GM23338 (cell line): ENCODE data around the gene QRICH2. TPM values are rescaled to one million over a fixed set of nuclear protein-coding genes. Genes with fewer than 3 reads are reported as not detected.

Source experiments
- ATAC-seq: fragments of 200-7000 bp; cut with Tn5 transposase; 3 replicates; pipeline ENCODE4 v1.9.1; 2020
- DNase-seq: peaks from one replicate; pipeline ENCODE4 v3.0.0-alpha.2; 2015; ENCODE audit warnings: low spot score
- H2AFZ ChIP-seq: fragments of 200-600 bp; sonication (generic); 2 replicates; pipeline ENCODE4 v1.8.0; 2016; ENCODE audit warnings: antibody characterized with exemption, mild to moderate bottlenecking, moderate library complexity
- H3F3A ChIP-seq: fragments of 200-600 bp; sonication (generic); replicated peaks from 2 replicates; pipeline ENCODE4 v1.8.0; 2017; ENCODE audit warnings: antibody characterized with exemption, mixed run types, low read depth
- H3K27ac ChIP-seq: fragments of 200-600 bp; sonication (generic); 2 replicates; pipeline ENCODE4 v1.6.1; 2016; ENCODE audit warnings: low read depth
- H3K27me3 ChIP-seq: fragments of 200-600 bp; sonication (generic); 2 replicates; pipeline ENCODE4 v1.8.0; 2016; ENCODE audit warnings: mild to moderate bottlenecking, mixed run types, moderate library complexity; ENCODE audit not compliant: insufficient read depth
- H3K36me3 ChIP-seq: fragments of 200-600 bp; sonication (generic); 2 replicates; pipeline ENCODE4 v1.8.0; 2016; ENCODE audit warnings: mild to moderate bottlenecking; ENCODE audit not compliant: insufficient read depth
- H3K4me1 ChIP-seq: fragments of 200-600 bp; sonication (generic); 2 replicates; pipeline ENCODE4 v1.8.0; 2016; ENCODE audit warnings: mild to moderate bottlenecking, moderate library complexity; ENCODE audit not compliant: insufficient read depth
- H3K4me2 ChIP-seq: fragments of 200-600 bp; sonication (generic); 2 replicates; pipeline ENCODE4 v1.7.1; 2017; ENCODE audit warnings: mixed run types
- H3K4me3 ChIP-seq: fragments of 200-600 bp; sonication (generic); 2 replicates; pipeline ENCODE4 v1.6.1; 2016; ENCODE audit warnings: mixed run types
- H3K79me2 ChIP-seq: fragments of 200-600 bp; sonication (generic); replicated peaks from 2 replicates; pipeline ENCODE4 v1.8.0; 2017; ENCODE audit warnings: mild to moderate bottlenecking; ENCODE audit not compliant: insufficient read depth
- H3K9me2 ChIP-seq: fragments of 200-600 bp; sonication (generic); 2 replicates; pipeline ENCODE4 v1.8.0; 2017; ENCODE audit not compliant: insufficient read depth
- H4K20me1 ChIP-seq: fragments of 200-600 bp; sonication (generic); replicated peaks from 2 replicates; pipeline ENCODE4 v1.8.0; 2017; ENCODE audit warnings: mild to moderate bottlenecking; ENCODE audit not compliant: insufficient read depth
- H3K27ac Mint-ChIP-seq: 2 replicates; pipeline ENCODE4 v1.8.0; 2020; ENCODE audit warnings: inconsistent platforms, mild to moderate bottlenecking, moderate library complexity, mixed read lengths
- H3K27me3 Mint-ChIP-seq: 3 replicates; pipeline ENCODE4 v1.8.0; 2022; ENCODE audit warnings: low read depth, mild to moderate bottlenecking, moderate library complexity, mixed read lengths, inconsistent platforms; ENCODE audit not compliant: insufficient read depth, poor library complexity
- H3K36me3 Mint-ChIP-seq: 3 replicates; pipeline ENCODE4 v1.8.0; 2021; ENCODE audit warnings: low read depth, mild to moderate bottlenecking, inconsistent platforms, moderate library complexity, mixed read lengths
- H3K4me1 Mint-ChIP-seq: 3 replicates; pipeline ENCODE4 v1.8.0; 2020; ENCODE audit warnings: mild to moderate bottlenecking, inconsistent platforms, mixed read lengths
- H3K4me3 Mint-ChIP-seq: 3 replicates; pipeline ENCODE4 v1.8.0; 2021; ENCODE audit warnings: moderate library complexity, mild to moderate bottlenecking, inconsistent platforms, mixed read lengths
- H3K9me3 Mint-ChIP-seq: 3 replicates; pipeline ENCODE4 v1.8.0; 2020; ENCODE audit warnings: moderate library complexity, mild to moderate bottlenecking, inconsistent platforms, mixed read lengths
- CREB1 ChIP-seq: fragments of 250-450 bp; sonication (Bioruptor Pico); IDR thresholded peaks from 2 replicates; pipeline ENCODE4 v1.5.0; 2020; ENCODE audit warnings: low read depth, mild to moderate bottlenecking, moderate library complexity
- CTCF ChIP-seq, 2 experiments: fragments of 200-600 bp in 1 of 2; sonication (generic) in 1 of 2; conservative IDR thresholded peaks; 2 replicates each; pipeline versions ENCODE4 v1.5.1 to v1.6.1; 2016 to 2017; ENCODE audit warnings: antibody characterized with exemption in 2 of 2, low read depth in 2 of 2, mild to moderate bottlenecking in 2 of 2, moderate library complexity in 1 of 2
- ETS1 ChIP-seq: IDR thresholded peaks from 2 replicates; pipeline ENCODE4 v1.6.1; 2016; ENCODE audit warnings: antibody characterized with exemption
- EZH2 ChIP-seq: fragments of 200-600 bp; sonication (generic); IDR thresholded peaks from one replicate; pipeline ENCODE4 v1.8.0; 2017; ENCODE audit warnings: antibody characterized with exemption, mild to moderate bottlenecking, low read depth; ENCODE audit not compliant: unreplicated experiment
- EZH2phosphoT487 ChIP-seq: fragments of 200-600 bp; sonication (generic); IDR thresholded peaks from one replicate; pipeline ENCODE4 v1.8.1; 2018; ENCODE audit warnings: antibody characterized with exemption; ENCODE audit not compliant: unreplicated experiment
- JUNB ChIP-seq: IDR thresholded peaks from one replicate; pipeline ENCODE4 v1.6.1; 2016; ENCODE audit warnings: antibody characterized with exemption; ENCODE audit not compliant: unreplicated experiment
- NANOG ChIP-seq: IDR thresholded peaks from 2 replicates; pipeline ENCODE4 v1.6.1; 2016; ENCODE audit warnings: antibody characterized with exemption, borderline replicate concordance
- POLR2AphosphoS5 ChIP-seq: IDR thresholded peaks from 2 replicates; pipeline ENCODE4 v1.6.1; 2016; ENCODE audit warnings: antibody characterized with exemption, low read depth
- REST ChIP-seq: IDR thresholded peaks from one replicate; pipeline ENCODE4 v1.6.1; 2018; ENCODE audit warnings: antibody characterized with exemption; ENCODE audit not compliant: unreplicated experiment
- STAT1 ChIP-seq: IDR thresholded peaks from one replicate; pipeline ENCODE4 v1.6.1; 2016; ENCODE audit warnings: antibody characterized with exemption; ENCODE audit not compliant: unreplicated experiment
- ZNF114 ChIP-seq: fragments of 250-450 bp; sonication (Bioruptor Pico); IDR thresholded peaks from 2 replicates; pipeline ENCODE4 v1.5.0; 2020; ENCODE audit warnings: mild to moderate bottlenecking, moderate library complexity
- ZNF331 ChIP-seq: fragments of 250-450 bp; sonication (Bioruptor Pico); IDR thresholded peaks from 2 replicates; pipeline ENCODE4 v1.5.0; 2020; ENCODE audit warnings: low read depth, mild to moderate bottlenecking, moderate library complexity
- ZNF462 ChIP-seq: fragments of 250-450 bp; sonication (Bioruptor Pico); IDR thresholded peaks from 2 replicates; pipeline ENCODE4 v1.5.0; 2020; ENCODE audit warnings: mild to moderate bottlenecking, moderate library complexity
- polyA plus RNA-seq: library from polyadenylated mRNA; unstranded; fragments of >200 nt; fragmentation: Nextera tagmentation; extraction: Ambion mirVana; gene quantifications from 2 replicates; pipeline ENCODE4 v1.2.1, GENCODE V29; 2016
- total RNA-seq: library from RNA; depleted of rRNA; stranded (reverse); fragments of >200 nt; shearing (Covaris generic); gene quantifications from 2 replicates; pipeline ENCODE4 v1.2.3, GENCODE V29; 2014

The QRICH2 gene
- total and polyA plus RNA-seq, 2 experiments from 2014 or later, result 2.2 to 3.7 TPM

- H3K79me2 ChIP-seq, result no peaks in the 10 kb centered on the region
- H3K4me1 ChIP-seq, result peaks cover 6% of the 10 kb centered on the region
- Mint-ChIP-seq H3K27me3 (peaks cover 37% of the 10 kb centered on the region), H3K36me3 (no peaks in the 10 kb centered on the region), H3K27ac (no peak overlapping the region), H3K4me1 (peaks cover 11% of the 10 kb centered on the region), H3K4me3 (no peak overlapping the region), H3K9me3 (no peaks in the 10 kb centered on the region)
- no peaks in the 10 kb centered on the region for H3K36me3 ChIP-seq
- DNase-seq (no peak), ATAC-seq (no peak)
- H3K9me2 ChIP-seq, result no peaks in the 10 kb centered on the region
- H3K27ac ChIP-seq, result no peak overlapping the region
- H3K27me3 ChIP-seq, result peaks cover 53% of the 10 kb centered on the region
- no peak overlapping the region for H2AFZ ChIP-seq
- H4K20me1 ChIP-seq, result peaks cover 6% of the 10 kb centered on the region; the same call in 1 of the 2 replicates
- no peak overlapping the region for H3K4me2 ChIP-seq
- H3K4me3 ChIP-seq, result no peak overlapping the region
- TF ChIP-seq EZH2 (no peak), CREB1 (CRISPR knock-in tag) (no peak), STAT1 (no peak), NANOG (no peak), JUNB (no peak), ZNF114 (no peak), REST (no peak), ETS1 (no peak), ZNF462 (CRISPR knock-in tag) (no peak), EZH2phosphoT487 (no peak), POLR2AphosphoS5 (no peak), ZNF331 (CRISPR knock-in tag) (no peak), CTCF (conservative IDR thresholded peaks at IDR 0.05; ENCODE audit: low read depth in 2 of 2) (no peak)
- no peaks in the 10 kb centered on the region for H3F3A ChIP-seq
Observed at GRCh38 chr17:76237859-76238313, 70.2 kb downstream of the QRICH2 start.
